NB4 (cell line): ENCODE measurements around the gene CDK5.

Experiments
- CTCF ChIP-seq: IDR thresholded peaks from one replicate; pipeline ENCODE4 v1.5.1; 2012; ENCODE audit warnings: low read depth, low read length
- MAX ChIP-seq: IDR thresholded peaks from 2 replicates; pipeline ENCODE4 v1.6.1; 2011; ENCODE audit warnings: low read depth, low read length
- POLR2A ChIP-seq: IDR thresholded peaks from 2 replicates; pipeline ENCODE4 v1.6.1; 2011; ENCODE audit warnings: mild to moderate bottlenecking; ENCODE audit not compliant: insufficient read length; ENCODE audit errors: extremely low read depth

GRCh38 chr7:151093748-151094147 lies 36.1 kb upstream of the CDK5 start:
- TF ChIP-seq CTCF (no peak), POLR2A (no peak), MAX (no peak)
